AG08395 (cell line): ENCODE measurements around the gene TMEM253.

Experiments used
- DNase-seq: peaks from one replicate; pipeline ENCODE4 v3.0.0; 2012; ENCODE audit warnings: mixed read lengths, low spot score

Gene TMEM253

GRCh38 chr14:21100931-21101330, at the start of gene TMEM253:
Gene TMEM253 (plus strand): TSS chr14:21101066. CDS start chr14:21101344, 278 bp downstream.
- DNase-seq, result no peak

GRCh38 chr14:21053184-21054122, 47.4 kb upstream of the TMEM253 start:
- DNase-seq, result no peak

GRCh38 chr14:21054123-21054767, 46.6 kb upstream of the TMEM253 start:
- no peak for DNase-seq

- no peak for DNase-seq
Measured at GRCh38 chr14:21054768-21055145, 46.1 kb upstream of the TMEM253 start.

- no peak for DNase-seq
Measured at GRCh38 chr14:21055432-21056117, 45.3 kb upstream of the TMEM253 start.

- DNase-seq, result peak; percentile 65
Measured at GRCh38 chr14:21056520-21057163, 44.2 kb upstream of the TMEM253 start.

GRCh38 chr14:21057803-21058675, 42.8 kb upstream of the TMEM253 start, which contains the start of gene RNASE8:
Gene RNASE8 (plus strand): TSS chr14:21057822. CDS start chr14:21057893, 71 bp downstream.
- peak; percentile 36 for DNase-seq

- DNase-seq, result no peak
Measured at GRCh38 chr14:21058903-21059302, 42.0 kb upstream of the TMEM253 start.

GRCh38 chr14:21059842-21060613, 40.8 kb upstream of the TMEM253 start:
- peak; percentile 57 for DNase-seq

GRCh38 chr14:21060614-21061346, 40.1 kb upstream of the TMEM253 start:
- DNase-seq, result no peak

- DNase-seq, result no peak
Measured at GRCh38 chr14:21061347-21061668, 39.6 kb upstream of the TMEM253 start.

- DNase-seq, result peak; percentile 79
Measured at GRCh38 chr14:21063479-21063878, 37.4 kb upstream of the TMEM253 start.

- no peak for DNase-seq
Measured at GRCh38 chr14:21066882-21067502, 33.9 kb upstream of the TMEM253 start.

- DNase-seq, result peak; percentile 63
Measured at GRCh38 chr14:21068521-21069387, 32.1 kb upstream of the TMEM253 start.

- DNase-seq, result peak; percentile 38
Measured at GRCh38 chr14:21069388-21070082, 31.3 kb upstream of the TMEM253 start.

GRCh38 chr14:21070083-21070609, 30.7 kb upstream of the TMEM253 start, which contains the start of gene ARHGEF40:
Gene ARHGEF40 (plus strand): TSS chr14:21070304. CDS start chr14:21070397, 93 bp downstream.
- peak; percentile 67 for DNase-seq

- DNase-seq, result peak; percentile 42
Measured at GRCh38 chr14:21070610-21071224, 30.1 kb upstream of the TMEM253 start.
